GM18502 (cell line): ENCODE data around the gene FBXL12.
"Not testable (repeated sequence)": the region's sequence is repeated elsewhere in the genome, so short reads cannot be mapped to it uniquely, and the experiment has no call there.

Experiments
- ATAC-seq: cut with Tn5 transposase; IDR thresholded peaks from one replicate; pipeline ENCODE4 v1.9.1; 2021; ENCODE audit warnings: mild to moderate bottlenecking; ENCODE audit not compliant: unreplicated experiment, poor library complexity

The FBXL12 gene

DNA sequence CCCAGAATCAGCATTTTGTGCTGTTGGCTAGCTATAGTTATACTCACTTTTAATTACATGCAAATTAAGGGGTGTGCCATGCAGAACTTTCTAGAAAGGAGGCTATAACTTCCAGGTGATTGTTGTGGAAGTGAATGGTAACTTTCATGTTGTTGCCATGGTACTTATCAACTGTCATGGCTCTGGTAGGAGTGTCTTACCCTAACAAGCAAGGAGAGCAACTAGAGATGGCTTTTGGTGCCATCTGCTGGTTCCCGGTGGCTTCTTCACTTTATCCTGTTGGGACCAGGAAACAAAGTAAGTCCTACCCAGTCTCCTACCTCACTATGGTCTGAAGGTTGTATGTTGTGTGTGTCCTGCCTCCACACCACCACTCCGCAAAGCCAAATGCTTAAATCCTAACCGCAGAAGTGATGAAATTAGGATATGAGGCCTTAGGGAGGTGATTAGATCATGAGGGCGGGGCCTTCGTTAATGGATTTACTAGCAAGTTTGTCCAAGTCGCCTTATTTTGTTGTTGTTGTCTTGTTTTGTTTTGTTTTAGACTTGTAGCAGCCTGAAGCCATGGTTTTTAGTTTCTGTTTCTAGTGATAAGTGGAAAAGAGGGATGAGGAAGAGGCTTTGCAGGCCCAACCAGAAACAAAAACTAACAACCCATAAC lies 22.6 kb downstream of the FBXL12 start:
- ATAC-seq, result peak; percentile 49

DNA sequence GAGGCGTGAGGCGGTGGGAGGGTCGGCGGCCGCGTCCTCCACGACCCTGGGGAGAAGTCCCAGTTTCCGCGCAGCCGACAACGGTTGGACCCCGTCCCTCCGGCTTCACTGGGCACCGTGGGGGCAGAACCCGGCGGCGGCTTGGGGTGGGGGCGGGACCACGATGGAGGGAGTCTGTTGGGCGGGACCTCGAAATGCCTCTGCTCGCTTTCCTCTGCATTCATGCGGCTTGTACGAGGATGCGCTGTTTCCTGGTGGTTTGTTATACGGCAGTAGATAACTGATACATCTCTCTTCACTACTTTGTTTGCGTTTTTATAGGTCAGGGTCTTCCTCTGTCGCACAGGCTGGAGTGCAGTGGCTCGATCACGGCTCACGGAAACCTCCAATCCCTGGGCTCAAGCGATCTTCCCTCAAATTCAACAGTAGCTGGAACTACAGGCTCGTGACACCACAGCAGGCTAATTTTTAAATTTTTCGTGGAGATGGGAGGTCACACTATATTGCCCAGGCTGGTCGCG lies 25.7 kb downstream of the FBXL12 start:
- peak; percentile 7 for ATAC-seq

DNA sequence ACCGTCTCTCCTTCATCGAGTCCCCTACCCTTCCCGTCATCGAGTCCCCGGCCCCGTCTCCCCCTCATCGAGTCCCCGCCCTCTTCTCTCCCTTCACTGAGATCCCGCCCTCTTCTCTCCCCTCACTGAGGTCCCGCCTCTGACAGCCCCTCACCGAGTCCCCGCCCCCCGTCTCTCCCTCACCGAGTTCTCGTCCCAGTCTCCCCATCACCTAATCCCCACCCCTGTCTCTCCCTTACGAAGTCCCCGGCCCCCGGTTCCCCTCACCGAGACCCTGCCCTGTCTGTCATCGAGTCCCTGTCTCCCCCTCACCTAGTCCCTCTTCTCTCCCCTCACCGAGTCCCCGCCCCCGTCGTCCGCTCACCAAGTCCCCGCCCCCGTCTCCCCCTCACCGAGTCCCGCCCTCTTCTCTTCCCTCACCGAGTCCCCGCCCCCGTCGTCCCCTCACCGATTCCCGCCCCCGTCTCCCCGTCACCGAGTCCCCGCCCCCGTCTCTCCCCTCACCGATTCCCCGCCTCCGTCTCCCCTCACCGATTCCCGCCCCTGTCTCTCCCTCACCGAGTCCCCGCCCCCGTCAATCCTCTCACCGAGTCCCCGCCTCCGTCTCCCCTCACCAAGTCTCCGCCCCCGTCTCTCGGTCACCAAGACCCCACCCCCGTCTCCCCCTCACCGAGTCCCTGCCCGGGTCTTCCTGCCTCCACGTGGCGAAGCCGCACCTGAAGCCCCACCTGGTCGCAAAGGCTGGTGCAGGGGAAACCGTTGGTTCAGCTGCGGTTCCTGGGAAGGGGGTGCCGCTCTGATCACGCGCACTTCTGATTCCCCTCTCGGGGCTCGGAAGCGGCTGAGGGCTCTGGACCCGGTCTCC lies 26.4 kb downstream of the FBXL12 start:
- ATAC-seq, result peak; percentile 49

DNA sequence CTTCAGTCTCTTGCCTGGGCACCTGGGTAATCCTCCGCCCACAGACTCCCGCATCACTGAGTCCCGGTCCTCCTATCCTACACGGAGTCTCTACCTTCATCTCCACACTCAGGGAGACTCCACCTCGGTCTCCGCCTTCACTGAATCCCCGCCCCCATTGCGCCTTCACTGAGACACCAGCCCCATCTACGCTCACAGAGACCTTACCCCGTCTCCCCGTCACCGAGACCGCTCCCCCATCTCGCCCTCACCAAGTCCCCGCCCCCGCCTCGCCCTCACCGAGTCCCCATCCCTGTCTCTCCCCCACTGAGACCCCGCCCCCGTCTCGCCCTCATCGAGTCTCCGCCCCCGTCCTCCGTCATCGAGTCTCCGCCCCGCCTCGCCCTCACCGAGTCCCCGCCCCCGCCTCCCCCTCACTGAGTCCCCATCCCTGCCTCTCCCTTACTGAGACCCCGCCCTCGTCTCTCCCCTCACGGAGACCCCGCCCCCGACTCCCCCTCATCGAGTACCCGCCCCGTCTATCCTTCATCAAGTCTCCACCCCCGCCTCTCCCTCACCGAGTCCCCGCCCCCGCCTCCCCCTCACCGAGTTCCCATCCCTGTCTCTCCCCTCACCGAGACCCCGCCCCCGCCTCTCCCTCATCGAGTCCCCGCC lies 27.2 kb downstream of the FBXL12 start:
- peak; percentile 53 for ATAC-seq

DNA sequence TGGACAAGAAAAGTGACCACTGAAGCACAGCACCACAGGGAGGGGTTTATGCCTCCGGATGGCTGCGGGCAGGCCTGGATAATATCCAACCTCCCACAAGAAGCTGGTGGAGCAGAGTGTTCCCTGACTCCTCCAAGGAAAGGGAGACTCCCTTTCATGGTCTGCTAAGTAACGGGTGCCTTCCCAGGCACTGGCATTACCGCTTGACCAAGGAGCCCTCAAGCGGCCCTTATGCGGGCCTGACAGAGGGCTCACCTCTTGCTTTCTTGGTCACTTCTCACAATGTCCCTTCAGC lies 27.9 kb downstream of the FBXL12 start:
- ATAC-seq, result not testable (repeated sequence)

DNA sequence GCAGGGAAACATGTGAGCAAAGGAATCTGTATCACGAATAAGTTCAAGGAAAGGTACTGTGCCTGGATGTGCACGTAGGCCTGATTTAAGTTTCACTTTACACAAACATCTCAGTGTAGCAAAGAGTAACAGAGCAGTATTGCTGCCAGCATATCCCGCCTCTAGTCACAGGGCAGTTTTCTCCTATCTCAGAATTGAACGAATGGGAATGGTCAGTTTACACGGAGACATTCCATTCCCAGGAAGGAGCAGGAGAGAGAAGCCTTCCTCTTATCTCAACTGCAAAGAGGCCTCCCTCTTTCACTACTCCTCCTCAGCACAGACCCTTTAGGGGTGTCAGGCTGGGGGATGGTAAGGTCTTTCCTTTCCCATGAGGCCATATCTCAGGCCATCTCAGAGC lies 29.3 kb downstream of the FBXL12 start:
- ATAC-seq, result not testable (repeated sequence)

DNA sequence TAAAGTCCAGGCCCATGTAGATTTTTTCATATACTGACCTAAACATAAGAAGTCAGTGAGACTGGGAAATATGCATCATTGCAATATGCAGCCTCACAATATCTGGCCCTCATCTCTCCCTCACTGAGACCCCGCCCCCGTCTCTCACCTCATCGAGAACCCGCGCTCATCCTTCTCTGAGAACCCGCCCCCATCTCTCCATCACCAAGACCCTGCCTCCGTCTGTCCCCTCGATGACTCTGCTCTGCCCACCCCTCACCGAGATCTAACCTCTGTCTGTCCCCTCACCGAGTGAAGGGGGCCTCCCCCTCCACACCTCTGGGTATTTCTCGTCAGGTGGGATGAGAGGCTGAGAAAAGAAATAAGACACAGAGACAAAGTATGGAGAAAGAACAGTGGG lies 29.8 kb downstream of the FBXL12 start:
- no peak for ATAC-seq

DNA sequence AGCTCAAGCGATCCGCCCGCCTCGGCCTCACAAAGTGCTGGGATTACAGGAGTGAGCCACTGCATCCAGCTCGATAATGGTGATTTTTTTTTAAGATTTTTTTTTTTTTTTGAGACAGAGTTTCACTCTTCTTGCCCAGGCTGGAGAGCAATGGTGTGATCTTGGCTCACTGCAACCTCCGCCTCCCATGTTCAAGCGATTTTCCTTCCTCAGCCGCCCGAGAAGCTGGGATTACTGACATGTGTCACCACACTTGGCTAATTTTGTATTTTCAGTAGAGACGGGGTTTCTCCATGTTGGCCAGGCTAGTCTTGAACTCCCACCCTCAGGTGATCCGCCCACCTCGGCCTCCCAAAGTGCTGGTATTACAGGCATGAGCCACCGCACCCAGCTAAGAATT lies 30.3 kb downstream of the FBXL12 start:
- ATAC-seq, result not testable (repeated sequence)

DNA sequence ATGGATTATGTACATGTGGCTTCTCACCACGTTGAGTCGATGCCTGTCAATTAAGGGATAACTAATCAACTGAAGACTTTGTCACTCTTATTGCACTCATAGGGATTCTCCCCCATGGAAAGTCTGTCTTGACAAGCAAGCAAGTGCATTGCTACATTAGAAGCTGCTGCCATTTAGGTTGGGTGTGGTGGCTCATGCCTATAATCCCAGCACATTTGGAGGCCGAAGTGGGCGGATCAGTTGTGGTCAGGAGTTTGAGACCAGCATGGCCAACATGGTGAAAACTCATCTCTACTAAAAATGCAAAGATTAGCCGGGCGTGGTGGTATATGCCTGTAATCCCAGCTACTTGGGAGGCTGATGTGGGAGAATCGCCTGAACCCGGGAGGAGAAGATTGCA lies 32.1 kb downstream of the FBXL12 start:
- no peak for ATAC-seq

DNA sequence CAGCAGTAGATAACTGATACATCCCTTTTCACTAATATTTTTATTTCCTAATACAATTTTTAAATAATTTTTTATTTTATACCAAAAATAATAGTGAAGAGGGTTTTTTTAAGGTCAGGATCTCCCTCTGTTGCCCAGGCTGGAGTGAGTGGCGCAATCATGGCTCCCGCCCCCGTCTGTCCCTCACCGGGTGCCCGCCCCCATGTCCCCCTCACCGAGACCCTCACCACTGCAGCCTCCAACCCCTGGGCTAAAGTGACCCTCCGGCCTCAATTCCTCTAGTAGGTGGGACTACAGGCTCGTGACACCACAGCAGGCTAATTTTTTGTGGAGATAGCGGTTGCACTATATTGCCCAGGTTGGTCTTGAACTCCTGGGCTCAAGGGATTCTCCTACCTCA lies 32.5 kb downstream of the FBXL12 start:
- no peak for ATAC-seq

DNA sequence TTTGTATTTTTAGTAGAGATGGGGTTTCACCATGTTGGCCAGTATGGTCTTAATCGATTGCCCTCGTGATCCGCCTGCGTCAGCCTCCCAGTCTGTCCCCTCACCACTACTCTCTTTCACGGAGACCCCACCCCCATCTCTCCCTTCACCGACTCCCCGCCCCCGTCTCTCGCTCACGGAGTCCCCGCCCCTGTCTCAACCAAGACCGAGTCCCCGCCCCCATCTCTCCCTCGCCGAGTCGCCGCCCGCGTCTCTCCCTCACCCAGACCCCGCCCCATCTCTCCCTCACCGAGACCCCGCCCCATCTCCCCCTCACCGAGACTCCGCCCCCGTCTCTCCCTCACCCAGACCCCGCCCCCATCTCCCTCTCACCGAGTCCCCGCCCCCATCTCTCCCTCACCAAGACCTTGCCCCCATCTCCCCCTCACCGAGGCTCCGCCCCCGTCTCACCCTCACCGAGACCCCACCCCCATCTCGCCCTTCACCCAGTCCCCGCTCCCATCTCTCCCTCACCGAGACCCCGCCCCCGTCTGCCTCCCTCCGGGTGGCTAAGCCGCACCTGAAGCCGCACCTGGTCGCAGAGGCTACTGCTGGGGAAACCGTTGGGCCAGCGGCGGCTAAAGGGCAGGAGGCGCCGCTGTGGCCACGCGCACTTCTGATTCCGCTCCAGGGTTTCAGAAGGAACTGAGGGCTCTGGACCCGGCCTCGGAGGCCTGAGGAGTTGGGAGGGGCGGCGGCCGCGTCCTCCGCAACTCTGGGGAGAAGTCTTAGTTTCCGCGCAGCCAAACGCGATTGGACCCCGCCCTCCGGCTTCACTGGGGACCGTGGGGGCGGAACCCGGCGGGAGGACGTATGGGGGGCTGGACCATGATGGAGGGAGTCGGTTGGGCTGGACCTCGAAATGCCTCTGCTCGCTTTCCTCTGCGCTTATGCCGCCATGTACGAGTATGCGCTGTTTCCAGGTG lies 33.2 kb downstream of the FBXL12 start:
- ATAC-seq, result peak; percentile 83

DNA sequence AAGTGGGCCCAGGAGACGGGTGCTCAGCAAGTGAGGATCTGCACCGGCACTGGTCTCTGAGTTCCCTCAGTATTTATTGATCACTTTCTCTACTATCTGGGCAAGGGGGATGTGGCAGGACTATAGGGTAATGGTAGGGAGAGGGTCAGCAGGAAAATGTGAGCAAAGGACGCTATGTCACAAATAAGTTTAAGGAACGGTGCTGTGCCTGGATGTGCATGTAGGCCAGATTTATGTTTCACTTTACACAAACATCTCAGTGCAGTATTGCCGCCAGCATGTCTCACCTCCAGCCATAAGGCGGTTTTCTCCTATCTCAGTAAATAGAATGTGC lies 34.7 kb downstream of the FBXL12 start:
- not testable (repeated sequence) for ATAC-seq

DNA sequence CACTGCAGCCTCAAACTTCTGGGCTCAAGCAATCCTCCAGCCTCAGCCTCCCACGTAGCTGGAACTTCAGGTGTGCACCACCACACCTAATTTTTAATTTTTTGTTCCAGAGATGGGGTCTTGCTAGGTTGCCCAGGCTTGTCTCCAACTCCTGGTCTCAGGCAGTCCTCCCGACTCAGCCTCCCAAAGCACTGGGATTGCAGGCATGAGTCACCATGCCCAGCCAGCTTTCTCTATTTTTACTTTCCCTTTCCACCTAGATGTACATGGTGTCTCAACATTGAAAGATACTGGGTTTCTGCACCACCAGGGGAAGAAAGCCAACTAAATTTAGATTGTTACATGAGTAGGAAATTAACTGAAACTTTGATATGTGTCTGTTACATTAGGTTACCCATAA lies 36.5 kb downstream of the FBXL12 start:
- ATAC-seq, result no peak

DNA sequence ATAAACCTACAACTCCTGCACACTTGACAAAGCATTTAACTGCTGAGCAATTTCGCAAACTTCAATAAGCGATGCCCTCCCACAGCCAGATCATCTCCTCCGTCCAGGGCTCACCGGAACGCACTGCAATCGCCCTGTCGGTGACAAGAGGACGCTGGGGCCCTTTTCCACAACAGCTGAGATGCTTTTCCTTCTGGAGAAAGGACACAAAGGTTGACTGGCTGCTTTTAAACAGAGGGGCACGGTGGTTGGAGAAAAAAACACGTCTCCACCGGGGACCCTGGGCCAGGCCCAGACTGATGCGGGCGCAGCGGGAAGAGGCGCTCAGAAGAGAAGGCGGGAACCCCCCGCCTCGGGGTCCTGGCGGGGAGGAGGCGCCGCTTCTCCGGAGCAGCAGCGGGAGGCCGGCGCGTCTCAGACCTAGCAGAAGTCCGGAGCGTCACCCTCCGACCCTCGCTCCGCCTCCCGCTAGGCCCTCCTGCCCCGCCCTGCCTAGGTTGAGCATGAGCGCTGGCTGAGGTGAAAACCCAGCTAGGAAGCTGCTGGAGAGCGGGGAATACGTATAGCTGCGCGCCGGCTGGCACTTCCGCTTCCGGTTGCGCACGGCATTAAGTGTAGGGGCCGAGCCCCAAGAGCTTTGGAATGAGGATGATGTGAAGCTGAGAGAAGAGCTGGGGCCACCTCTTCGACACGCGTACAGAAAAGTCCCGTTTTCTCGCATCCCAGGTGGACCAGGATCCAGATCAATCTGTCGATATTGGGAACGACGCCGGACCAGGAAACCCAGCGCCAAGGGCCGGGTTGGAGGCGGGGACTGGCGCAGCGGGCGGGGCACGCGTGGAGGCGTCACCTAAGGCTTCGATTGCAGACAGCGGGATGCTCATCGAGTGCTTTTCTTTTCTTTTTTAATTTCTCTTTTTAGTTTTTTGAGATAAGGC lies 50.4 kb downstream of the FBXL12 start, which contains the start of gene ZNF846:
TSS of gene ZNF846 (minus strand) at position 564 of the 938 bp plus-strand sequence. CDS start 3,788 bp downstream, outside the sequence.
- ATAC-seq, result peak; percentile 98
